Measurements from ENCODE around the gene OPCML. TPM values are rescaled to one million over a fixed set of nuclear protein-coding genes. Genes with fewer than 3 reads are reported as not detected.

Gene OPCML
- total RNA-seq, 1 experiment from 2014 or later, result 0.94 TPM

DNA sequence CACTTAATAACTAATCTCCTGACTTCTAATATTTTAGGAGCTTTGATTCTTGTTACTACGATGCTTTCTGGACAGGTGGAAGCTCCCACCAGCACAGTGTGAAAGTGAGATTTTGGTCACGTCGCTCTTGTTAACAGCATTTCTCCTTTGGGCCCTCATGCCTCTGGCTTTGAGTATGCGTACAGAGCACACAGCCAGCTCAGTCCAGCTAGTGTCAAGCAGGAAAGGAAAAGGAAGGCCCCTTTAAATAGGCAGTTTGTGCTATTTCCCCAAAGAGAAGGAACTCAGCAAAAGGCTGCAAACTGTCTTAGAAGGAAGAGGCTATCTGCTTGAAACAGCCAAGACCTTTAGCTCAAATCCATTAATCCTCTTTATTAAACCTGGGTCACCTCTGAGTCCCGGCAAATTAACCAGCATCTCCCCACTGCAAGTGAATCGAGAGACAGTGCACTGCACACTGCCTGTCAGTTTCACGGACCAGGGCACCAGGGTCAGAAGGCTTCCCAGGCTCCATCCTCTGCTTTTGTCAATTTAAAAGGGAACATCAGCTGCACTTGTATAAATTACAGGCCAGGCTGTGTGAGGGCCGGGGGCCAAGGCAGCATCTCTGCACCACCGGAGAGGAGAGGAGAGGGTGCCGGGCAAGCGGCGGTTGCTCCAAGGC is 34.7 kb downstream of the OPCML start:
- TF ChIP-seq, protein P1, sequence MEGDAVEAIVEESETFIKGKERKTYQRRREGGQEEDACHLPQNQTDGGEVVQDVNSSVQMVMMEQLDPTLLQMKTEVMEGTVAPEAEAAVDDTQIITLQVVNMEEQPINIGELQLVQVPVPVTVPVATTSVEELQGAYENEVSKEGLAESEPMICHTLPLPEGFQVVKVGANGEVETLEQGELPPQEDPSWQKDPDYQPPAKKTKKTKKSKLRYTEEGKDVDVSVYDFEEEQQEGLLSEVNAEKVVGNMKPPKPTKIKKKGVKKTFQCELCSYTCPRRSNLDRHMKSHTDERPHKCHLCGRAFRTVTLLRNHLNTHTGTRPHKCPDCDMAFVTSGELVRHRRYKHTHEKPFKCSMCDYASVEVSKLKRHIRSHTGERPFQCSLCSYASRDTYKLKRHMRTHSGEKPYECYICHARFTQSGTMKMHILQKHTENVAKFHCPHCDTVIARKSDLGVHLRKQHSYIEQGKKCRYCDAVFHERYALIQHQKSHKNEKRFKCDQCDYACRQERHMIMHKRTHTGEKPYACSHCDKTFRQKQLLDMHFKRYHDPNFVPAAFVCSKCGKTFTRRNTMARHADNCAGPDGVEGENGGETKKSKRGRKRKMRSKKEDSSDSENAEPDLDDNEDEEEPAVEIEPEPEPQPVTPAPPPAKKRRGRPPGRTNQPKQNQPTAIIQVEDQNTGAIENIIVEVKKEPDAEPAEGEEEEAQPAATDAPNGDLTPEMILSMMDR (conservative IDR thresholded peaks at IDR 0.05), result no peak
- peaks cover 12 to 13% of the 10 kb centered on the region in 2 experiments for H3K4me1 Mint-ChIP-seq
- H3K27ac Mint-ChIP-seq, result no peak overlapping the region

More for the DNA sequence above, 34.7 kb downstream of the OPCML start:
- H3K18ac ChIP-seq (ENCODE audit: insufficient read length, low read depth, low read length), result no peak overlapping the region
- DNase-seq, result no peak
- no peak overlapping the region for H3K4me2 ChIP-seq (ENCODE audit: insufficient read depth, insufficient read length, low read length)
- no peak overlapping the region for H3K27ac ChIP-seq (ENCODE audit: insufficient read length, low read depth, low read length)
- H4K8ac ChIP-seq (replicated peaks; ENCODE audit: insufficient read length, low read depth, low read length), result no peak overlapping the region
- H3K4me1 ChIP-seq (ENCODE audit: insufficient read depth, low read length), result no peaks in the 10 kb centered on the region; the same call in 1 of the 2 replicates
- no peaks in the 10 kb centered on the region for H4K20me1 ChIP-seq (ENCODE audit: control insufficient read depth, insufficient read depth, insufficient read length)
- H3K4ac ChIP-seq (ENCODE audit: low read depth, low read length), result no peak overlapping the region
- H2AK5ac ChIP-seq (ENCODE audit: insufficient read length, low read length), result no peak overlapping the region
- H3K14ac ChIP-seq (ENCODE audit: insufficient read depth, low read length), result no peak overlapping the region
- H2BK5ac ChIP-seq (ENCODE audit: insufficient read length, low read length), result no peak overlapping the region
- H2BK20ac ChIP-seq (ENCODE audit: low read depth, low read length, poor library complexity, severe bottlenecking), result no peak overlapping the region
- no peaks in the 10 kb centered on the region for H3K9me3 ChIP-seq (ENCODE audit: control insufficient read depth, low read depth, low read length)
- no peaks in the 10 kb centered on the region for H3K27me3 ChIP-seq (ENCODE audit: insufficient read depth, low read length)
- H3T11ph ChIP-seq (ENCODE audit: low read length), result no peak overlapping the region
- no peak overlapping the region for H3K56ac ChIP-seq (ENCODE audit: insufficient read length, low read depth, low read length)
- Mint-ChIP-seq H3K9me3 (peaks cover 0 to 3% of the 10 kb centered on the region in 2 experiments; a peak in 3 of 5 replicates), H3K4me3 (no peak overlapping the region), H3K36me3 (ENCODE audit: insufficient read depth in 1 of 3, low read depth in 3 of 3) (no peaks in the 10 kb centered on the region; a peak in 1 of 7 replicates), H3K27me3 (ENCODE audit: low read depth) (no peaks in the 10 kb centered on the region; the same call in 1 of the 2 replicates)
- no peak overlapping the region for H2AFZ ChIP-seq (ENCODE audit: low read length)
- H2BK15ac ChIP-seq (ENCODE audit: low read depth, low read length), result no peak overlapping the region
- H3K79me2 ChIP-seq (ENCODE audit: insufficient read depth, low read length), result no peaks in the 10 kb centered on the region
- H3K23me2 ChIP-seq (ENCODE audit: insufficient read length, low read depth, low read length, poor library complexity, severe bottlenecking), result no peaks in the 10 kb centered on the region
- H2BK12ac ChIP-seq (ENCODE audit: insufficient read length, low read depth, low read length), result no peak overlapping the region
- H4K5ac ChIP-seq (ENCODE audit: insufficient read length, low read depth, low read length), result no peak overlapping the region
- no peak overlapping the region for H2BK120ac ChIP-seq (ENCODE audit: low read depth, low read length, poor library complexity, severe bottlenecking)
- no peak overlapping the region for H3K23ac ChIP-seq (ENCODE audit: insufficient read length, low read depth, low read length)
- H3K9ac ChIP-seq (ENCODE audit: extremely low read depth, insufficient read length, low read length), result no peak overlapping the region
- no peak overlapping the region for H4K91ac ChIP-seq (ENCODE audit: insufficient read length, low read depth, low read length)
- H3K79me1 ChIP-seq (ENCODE audit: insufficient read depth, low read depth, low read length, poor library complexity, severe bottlenecking), result no peaks in the 10 kb centered on the region
- WGBS (ENCODE audit: extremely low coverage, insufficient read length, low lambda C conversion rate), result no CpG with 5 or more reads among the region's 12 CpGs

Measured in H9 (cell line).